GM23338 (cell line): Measurements from ENCODE around the gene LTBP4. TPM values are rescaled to one million over a fixed set of nuclear protein-coding genes. Genes with fewer than 3 reads are reported as not detected.

Experiments used
- ATAC-seq: fragments of 200-7000 bp; cut with Tn5 transposase; 3 replicates; pipeline ENCODE4 v1.9.1; 2020
- DNase-seq: peaks from one replicate; pipeline ENCODE4 v3.0.0-alpha.2; 2015; ENCODE audit warnings: low spot score
- H2AFZ ChIP-seq: fragments of 200-600 bp; sonication (generic); 2 replicates; pipeline ENCODE4 v1.8.0; 2016; ENCODE audit warnings: antibody characterized with exemption, mild to moderate bottlenecking, moderate library complexity
- H3F3A ChIP-seq: fragments of 200-600 bp; sonication (generic); replicated peaks from 2 replicates; pipeline ENCODE4 v1.8.0; 2017; ENCODE audit warnings: antibody characterized with exemption, mixed run types, low read depth
- H3K27ac ChIP-seq: fragments of 200-600 bp; sonication (generic); 2 replicates; pipeline ENCODE4 v1.6.1; 2016; ENCODE audit warnings: low read depth
- H3K27me3 ChIP-seq: fragments of 200-600 bp; sonication (generic); 2 replicates; pipeline ENCODE4 v1.8.0; 2016; ENCODE audit warnings: mild to moderate bottlenecking, mixed run types, moderate library complexity; ENCODE audit not compliant: insufficient read depth
- H3K36me3 ChIP-seq: fragments of 200-600 bp; sonication (generic); 2 replicates; pipeline ENCODE4 v1.8.0; 2016; ENCODE audit warnings: mild to moderate bottlenecking; ENCODE audit not compliant: insufficient read depth
- H3K4me1 ChIP-seq: fragments of 200-600 bp; sonication (generic); 2 replicates; pipeline ENCODE4 v1.8.0; 2016; ENCODE audit warnings: mild to moderate bottlenecking, moderate library complexity; ENCODE audit not compliant: insufficient read depth
- H3K4me2 ChIP-seq: fragments of 200-600 bp; sonication (generic); 2 replicates; pipeline ENCODE4 v1.7.1; 2017; ENCODE audit warnings: mixed run types
- H3K4me3 ChIP-seq: fragments of 200-600 bp; sonication (generic); 2 replicates; pipeline ENCODE4 v1.6.1; 2016; ENCODE audit warnings: mixed run types
- H3K79me2 ChIP-seq: fragments of 200-600 bp; sonication (generic); replicated peaks from 2 replicates; pipeline ENCODE4 v1.8.0; 2017; ENCODE audit warnings: mild to moderate bottlenecking; ENCODE audit not compliant: insufficient read depth
- H3K9me2 ChIP-seq: fragments of 200-600 bp; sonication (generic); 2 replicates; pipeline ENCODE4 v1.8.0; 2017; ENCODE audit not compliant: insufficient read depth
- H4K20me1 ChIP-seq: fragments of 200-600 bp; sonication (generic); replicated peaks from 2 replicates; pipeline ENCODE4 v1.8.0; 2017; ENCODE audit warnings: mild to moderate bottlenecking; ENCODE audit not compliant: insufficient read depth
- H3K27ac Mint-ChIP-seq: 2 replicates; pipeline ENCODE4 v1.8.0; 2020; ENCODE audit warnings: inconsistent platforms, mild to moderate bottlenecking, moderate library complexity, mixed read lengths
- H3K27me3 Mint-ChIP-seq: 3 replicates; pipeline ENCODE4 v1.8.0; 2022; ENCODE audit warnings: low read depth, mild to moderate bottlenecking, moderate library complexity, mixed read lengths, inconsistent platforms; ENCODE audit not compliant: insufficient read depth, poor library complexity
- H3K36me3 Mint-ChIP-seq: 3 replicates; pipeline ENCODE4 v1.8.0; 2021; ENCODE audit warnings: low read depth, mild to moderate bottlenecking, inconsistent platforms, moderate library complexity, mixed read lengths
- H3K4me1 Mint-ChIP-seq: 3 replicates; pipeline ENCODE4 v1.8.0; 2020; ENCODE audit warnings: mild to moderate bottlenecking, inconsistent platforms, mixed read lengths
- H3K4me3 Mint-ChIP-seq: 3 replicates; pipeline ENCODE4 v1.8.0; 2021; ENCODE audit warnings: moderate library complexity, mild to moderate bottlenecking, inconsistent platforms, mixed read lengths
- H3K9me3 Mint-ChIP-seq: 3 replicates; pipeline ENCODE4 v1.8.0; 2020; ENCODE audit warnings: moderate library complexity, mild to moderate bottlenecking, inconsistent platforms, mixed read lengths
- CTCF ChIP-seq, 2 experiments: fragments of 200-600 bp in 1 of 2; sonication (generic) in 1 of 2; conservative IDR thresholded peaks; 2 replicates each; pipeline versions ENCODE4 v1.5.1 to v1.6.1; 2016 to 2017; ENCODE audit warnings: antibody characterized with exemption in 2 of 2, low read depth in 2 of 2, mild to moderate bottlenecking in 2 of 2, moderate library complexity in 1 of 2
- ETS1 ChIP-seq: IDR thresholded peaks from 2 replicates; pipeline ENCODE4 v1.6.1; 2016; ENCODE audit warnings: antibody characterized with exemption
- EZH2phosphoT487 ChIP-seq: fragments of 200-600 bp; sonication (generic); IDR thresholded peaks from one replicate; pipeline ENCODE4 v1.8.1; 2018; ENCODE audit warnings: antibody characterized with exemption; ENCODE audit not compliant: unreplicated experiment
- JUNB ChIP-seq: IDR thresholded peaks from one replicate; pipeline ENCODE4 v1.6.1; 2016; ENCODE audit warnings: antibody characterized with exemption; ENCODE audit not compliant: unreplicated experiment
- NANOG ChIP-seq: IDR thresholded peaks from 2 replicates; pipeline ENCODE4 v1.6.1; 2016; ENCODE audit warnings: antibody characterized with exemption, borderline replicate concordance
- POLR2AphosphoS5 ChIP-seq: IDR thresholded peaks from 2 replicates; pipeline ENCODE4 v1.6.1; 2016; ENCODE audit warnings: antibody characterized with exemption, low read depth
- REST ChIP-seq: IDR thresholded peaks from one replicate; pipeline ENCODE4 v1.6.1; 2018; ENCODE audit warnings: antibody characterized with exemption; ENCODE audit not compliant: unreplicated experiment
- STAT1 ChIP-seq: IDR thresholded peaks from one replicate; pipeline ENCODE4 v1.6.1; 2016; ENCODE audit warnings: antibody characterized with exemption; ENCODE audit not compliant: unreplicated experiment
- polyA plus RNA-seq: library from polyadenylated mRNA; unstranded; fragments of >200 nt; fragmentation: Nextera tagmentation; extraction: Ambion mirVana; gene quantifications from 2 replicates; pipeline ENCODE4 v1.2.1, GENCODE V29; 2016
- total RNA-seq: library from RNA; depleted of rRNA; stranded (reverse); fragments of >200 nt; shearing (Covaris generic); gene quantifications from 2 replicates; pipeline ENCODE4 v1.2.3, GENCODE V29; 2014

The LTBP4 gene
- total and polyA plus RNA-seq, 2 experiments from 2014 or later, result 50.3 to 65.0 TPM

GRCh38 chr19:40611096-40611495 lies 9.9 kb downstream of the LTBP4 start (continued):
- TF ChIP-seq CTCF (conservative IDR thresholded peaks at IDR 0.05; ENCODE audit: low read depth in 2 of 2) (no peak), REST (no peak), POLR2AphosphoS5 (no peak), STAT1 (no peak), EZH2phosphoT487 (no peak), ETS1 (no peak), JUNB (no peak)

- H3K27me3 ChIP-seq, result peaks cover 55% of the 10 kb centered on the region
- H3K27ac Mint-ChIP-seq, result no peak overlapping the region
- no peak overlapping the region for H3K4me3 ChIP-seq
- H3K9me3 Mint-ChIP-seq, result no peaks in the 10 kb centered on the region; the same call in none of the 3 replicates
- no peak overlapping the region for H3K27ac ChIP-seq
- peaks cover 64% of the 10 kb centered on the region for H3K27me3 Mint-ChIP-seq
- peaks cover 36% of the 10 kb centered on the region for H3K4me1 Mint-ChIP-seq
- peak overlapping the region; percentile 88; the same call in 1 of the 3 replicates for H3K4me3 Mint-ChIP-seq
- no peaks in the 10 kb centered on the region for H3K9me2 ChIP-seq
- H3K36me3 ChIP-seq, result no peaks in the 10 kb centered on the region
- ATAC-seq, result no peak
- peaks cover 10% of the 10 kb centered on the region; the same call in 2 of the 3 replicates for H3K36me3 Mint-ChIP-seq
- H4K20me1 ChIP-seq, result peaks cover 5% of the 10 kb centered on the region
- peak overlapping the region; percentile 99; the same call in 1 of the 2 replicates for H3K4me2 ChIP-seq
- peaks cover 11% of the 10 kb centered on the region; the same call in 1 of the 2 replicates for H3K4me1 ChIP-seq
- no peak for TF ChIP-seq JUNB
- no peak for TF ChIP-seq NANOG
- peaks cover 19% of the 10 kb centered on the region; the same call in 1 of the 2 replicates for H3F3A ChIP-seq
- DNase-seq, result no peak
- H3K79me2 ChIP-seq, result no peaks in the 10 kb centered on the region
- no peak overlapping the region for H2AFZ ChIP-seq
Observed at GRCh38 chr19:40611900-40612698, 10.9 kb downstream of the LTBP4 start.
